Activated CD4-positive, CD25-positive, alpha-beta regulatory T cell treated with anti-CD3 and anti-CD28 coated beads, Interleukin-2, amount 50 U/mL, for 16 hours (primary cell): ENCODE data around the gene CDC6.

Source experiments
- DNase-seq: peaks from one replicate; pipeline ENCODE4 v3.0.0-alpha.2; 2020; ENCODE audit warnings: low read depth, low spot score

Gene CDC6

GRCh38 chr17:40340880-40341807, 53.5 kb downstream of the CDC6 start:
- DNase-seq = peak; percentile 74

- no peak for DNase-seq
Observed at GRCh38 chr17:40341808-40342503, 54.3 kb downstream of the CDC6 start.

DNA sequence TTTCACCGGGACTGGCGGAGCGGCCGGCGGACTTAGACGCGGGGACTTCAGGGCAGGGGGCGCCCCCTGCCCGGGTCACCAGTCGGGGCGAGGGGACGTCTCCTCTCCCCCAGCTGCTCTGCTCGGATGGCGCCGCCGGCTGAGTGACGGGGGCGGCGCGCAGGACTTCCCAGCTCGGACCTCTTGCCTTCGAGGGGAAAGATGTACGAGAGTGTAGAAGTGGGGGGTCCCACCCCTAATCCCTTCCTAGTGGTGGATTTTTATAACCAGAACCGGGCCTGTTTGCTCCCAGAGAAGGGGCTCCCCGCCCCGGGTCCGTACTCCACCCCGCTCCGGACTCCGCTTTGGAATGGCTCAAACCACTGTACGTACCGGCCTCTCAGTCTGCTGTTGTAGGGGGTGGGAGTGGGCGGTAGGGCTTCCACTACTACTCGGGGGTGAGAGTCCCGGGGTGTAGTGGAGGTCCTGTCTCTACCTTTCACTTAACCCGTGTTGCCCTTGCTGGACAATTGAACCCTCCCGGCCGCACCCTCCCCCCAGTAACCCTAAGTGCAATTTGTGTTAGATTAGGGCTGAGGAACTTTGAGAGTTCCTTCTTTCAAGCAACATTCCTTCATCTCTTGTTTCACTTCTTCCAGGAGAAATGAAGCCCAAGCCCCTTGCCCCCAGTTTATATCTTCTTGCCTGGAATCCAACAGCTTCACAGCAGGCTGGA, 55.0 kb downstream of the CDC6 start:
- DNase-seq = no peak

DNA sequence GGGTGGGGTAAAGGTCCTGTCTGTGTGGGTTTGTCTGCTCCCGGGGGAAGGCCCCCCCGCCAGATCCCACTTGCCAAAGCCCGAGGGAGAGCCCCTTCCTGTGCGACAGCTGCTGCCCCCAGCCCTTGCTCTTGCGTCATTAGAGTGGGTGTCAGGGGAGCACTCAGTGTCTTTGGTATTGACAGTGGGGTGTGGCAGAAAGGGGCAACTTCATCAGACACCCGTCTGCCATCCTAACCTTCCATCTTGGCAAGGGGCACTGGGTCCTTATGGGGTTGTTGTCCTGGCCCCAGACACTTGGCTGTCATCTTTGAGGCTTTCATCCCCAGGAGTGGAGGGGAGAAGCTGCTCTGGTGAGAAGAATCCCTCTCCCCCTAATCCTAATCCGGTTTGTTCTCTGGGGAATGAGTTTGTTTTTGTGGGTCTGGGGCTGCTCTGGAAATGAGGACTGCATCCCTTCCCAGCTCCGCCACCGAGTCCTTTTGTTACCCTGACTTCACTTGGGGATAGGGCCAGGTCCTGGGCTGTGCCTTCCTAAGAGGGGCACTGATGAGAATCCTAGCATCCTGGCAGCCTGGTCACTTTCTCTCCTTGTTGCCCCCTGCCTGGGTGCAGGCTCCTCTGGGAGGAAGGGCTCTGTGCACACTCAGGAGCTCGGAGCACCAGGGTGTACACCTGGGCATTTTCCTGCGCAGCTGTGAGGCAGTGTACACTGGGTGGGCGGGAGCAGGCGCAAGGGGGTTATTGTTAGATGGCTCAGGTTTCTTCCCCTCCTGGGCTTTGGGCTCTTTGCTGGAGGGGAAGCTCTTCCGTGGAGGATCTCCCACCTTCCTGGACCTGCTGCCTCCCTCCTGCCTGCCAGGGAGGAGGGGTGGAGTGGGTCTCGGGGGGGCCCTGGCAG, 55.8 kb downstream of the CDC6 start:
- no peak for DNase-seq

DNA sequence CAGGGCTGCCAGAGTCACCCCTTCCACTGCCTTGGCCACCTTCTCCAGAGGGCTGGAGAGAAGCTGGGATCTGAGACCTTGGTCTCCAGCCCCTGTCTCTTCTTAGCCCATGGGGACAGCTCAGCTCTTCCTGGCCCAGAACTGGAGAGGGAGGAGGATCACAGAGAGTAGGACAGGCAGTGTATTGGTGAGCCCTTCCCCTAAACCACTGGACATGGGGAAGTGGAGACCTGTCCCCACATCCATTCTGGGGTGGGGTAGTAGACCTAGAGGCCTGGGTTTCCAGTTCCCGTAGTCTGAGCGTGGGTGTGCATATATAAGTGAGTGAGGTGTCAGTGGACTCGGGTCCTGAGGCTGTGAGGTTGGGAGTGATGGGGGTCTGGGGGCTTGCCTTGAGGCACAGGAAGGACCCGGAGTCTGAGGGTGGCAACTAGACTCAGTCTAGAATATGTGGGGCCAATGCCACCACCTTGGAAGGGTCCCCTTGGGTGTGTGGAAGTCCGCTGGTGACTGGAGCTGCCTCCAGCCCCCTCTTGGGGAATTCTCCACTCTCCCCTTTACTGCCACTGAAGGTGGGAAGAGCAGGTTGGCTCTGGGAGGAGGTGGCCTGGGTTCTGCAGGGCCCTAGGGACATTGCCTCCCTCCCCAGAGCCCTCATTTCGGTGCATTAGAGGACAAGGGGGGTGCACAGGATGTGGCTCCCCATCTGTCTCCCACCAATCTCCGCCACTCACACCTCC, 56.9 kb downstream of the CDC6 start:
- no peak for DNase-seq

DNA sequence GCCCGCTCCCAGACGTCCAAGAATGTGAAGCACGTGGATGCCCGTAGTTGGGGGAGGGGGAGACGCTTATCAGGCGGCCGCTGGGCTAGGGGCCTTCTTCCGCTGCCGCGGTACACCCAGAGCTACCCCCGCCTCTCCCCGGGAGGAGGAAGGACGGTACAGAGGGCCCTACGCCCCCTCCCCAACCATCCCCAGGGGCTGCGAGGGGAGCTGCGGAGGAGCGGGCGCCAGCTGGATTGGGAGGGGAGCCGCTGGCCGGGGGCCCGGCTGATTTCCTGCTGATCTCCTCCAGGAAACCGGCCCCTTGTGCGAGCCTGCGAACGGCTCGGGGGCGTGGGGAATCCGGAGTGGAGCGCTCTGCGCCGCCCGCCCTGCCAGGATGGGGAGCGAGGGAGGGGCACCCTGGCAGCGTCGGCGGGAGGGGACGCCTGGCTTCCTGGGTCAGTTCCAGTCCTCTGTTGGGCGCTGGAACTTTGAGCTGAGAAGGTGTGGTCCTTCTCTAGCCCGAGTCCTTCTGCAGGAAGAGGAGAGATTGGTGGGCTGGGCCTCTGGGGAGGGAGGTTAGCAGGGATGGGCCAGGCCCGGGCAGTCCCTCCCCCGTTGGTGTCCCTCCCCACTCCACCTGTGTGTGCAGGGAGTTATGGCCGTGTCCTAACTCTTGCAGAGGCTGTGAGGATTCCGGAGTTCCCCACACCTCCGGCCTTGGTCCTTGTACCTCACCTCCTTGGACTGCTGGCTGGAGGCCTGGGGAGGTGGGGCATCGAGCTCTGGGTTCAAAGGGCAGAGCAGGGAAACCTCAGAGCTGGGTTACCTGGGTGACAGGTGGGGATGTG, 57.7 kb downstream of the CDC6 start:
- no peak for DNase-seq

DNA sequence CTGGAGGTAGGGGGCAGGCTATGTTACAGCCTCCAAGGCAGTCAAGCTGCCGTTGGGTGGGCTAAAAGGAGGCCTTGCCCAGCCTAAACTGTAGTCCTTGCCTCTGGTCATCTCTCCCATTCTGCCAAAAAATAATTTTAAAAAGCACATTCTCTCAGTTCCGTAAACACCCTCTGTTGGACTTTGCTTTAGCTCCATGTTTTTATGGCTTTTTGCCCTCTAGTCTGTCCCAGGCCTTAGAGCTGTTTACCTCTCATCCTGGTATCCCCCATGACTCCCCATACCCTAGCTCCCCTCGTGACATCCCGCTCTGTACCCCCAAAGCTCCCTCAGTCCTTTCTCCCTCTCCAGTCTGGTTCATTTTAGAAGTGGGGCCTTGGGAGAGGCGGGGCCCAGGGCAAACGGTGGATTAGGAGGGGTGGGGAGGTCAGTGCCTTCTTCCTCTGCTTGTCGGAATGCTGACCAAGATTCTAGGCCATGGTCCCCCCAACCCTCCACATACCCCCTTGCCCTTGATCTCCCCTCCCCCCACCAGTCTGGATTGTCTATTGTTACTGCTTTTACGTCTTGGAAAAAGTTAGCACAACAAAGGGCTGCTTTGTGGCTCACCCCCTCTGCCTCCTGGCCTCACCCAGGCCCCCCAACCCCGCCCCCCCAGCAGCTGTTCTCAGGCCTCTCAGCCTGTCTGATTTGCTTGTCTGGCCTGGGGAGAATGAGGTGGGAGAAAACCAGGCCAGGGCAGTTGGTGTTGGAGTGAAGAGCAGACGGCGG, 58.5 kb downstream of the CDC6 start:
- no peak for DNase-seq

DNA sequence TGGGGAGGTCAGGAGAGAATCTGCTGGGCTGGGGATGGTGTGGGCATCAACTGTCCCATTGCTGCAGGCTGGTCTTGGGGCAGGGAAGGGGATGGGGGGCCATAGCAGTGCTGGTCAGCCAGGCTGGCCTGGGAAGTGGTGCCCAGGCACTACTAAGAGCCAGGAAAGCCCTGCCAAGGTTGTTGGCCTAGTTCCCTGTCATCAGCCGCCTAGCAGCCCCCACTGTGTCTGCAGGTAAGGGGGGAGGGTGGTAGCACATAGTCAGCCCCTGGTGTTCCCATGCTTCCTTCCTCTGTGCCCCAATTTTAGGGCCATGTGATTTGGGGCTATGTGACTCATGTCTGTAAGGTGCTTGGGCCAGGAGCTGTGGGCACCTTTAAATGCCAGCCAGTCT, 59.1 kb downstream of the CDC6 start:
- no peak for DNase-seq

GRCh38 chr17:40347319-40348135, 59.8 kb downstream of the CDC6 start:
- DNase-seq = no peak

DNA sequence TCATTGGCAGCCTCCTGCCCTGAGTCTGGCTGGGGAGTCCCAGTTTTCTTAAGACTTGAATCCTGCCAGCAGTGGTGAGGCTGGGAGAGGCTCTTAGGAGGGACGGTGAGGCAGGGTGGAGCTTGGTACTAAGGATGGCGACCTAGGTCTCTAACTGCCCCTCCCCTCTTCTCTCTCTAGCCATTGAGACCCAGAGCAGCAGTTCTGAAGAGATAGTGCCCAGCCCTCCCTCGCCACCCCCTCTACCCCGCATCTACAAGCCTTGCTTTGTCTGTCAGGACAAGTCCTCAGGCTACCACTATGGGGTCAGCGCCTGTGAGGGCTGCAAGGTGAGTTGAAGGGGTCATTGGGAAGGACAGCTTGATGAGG, 60.4 kb downstream of the CDC6 start:
- no peak for DNase-seq

DNA sequence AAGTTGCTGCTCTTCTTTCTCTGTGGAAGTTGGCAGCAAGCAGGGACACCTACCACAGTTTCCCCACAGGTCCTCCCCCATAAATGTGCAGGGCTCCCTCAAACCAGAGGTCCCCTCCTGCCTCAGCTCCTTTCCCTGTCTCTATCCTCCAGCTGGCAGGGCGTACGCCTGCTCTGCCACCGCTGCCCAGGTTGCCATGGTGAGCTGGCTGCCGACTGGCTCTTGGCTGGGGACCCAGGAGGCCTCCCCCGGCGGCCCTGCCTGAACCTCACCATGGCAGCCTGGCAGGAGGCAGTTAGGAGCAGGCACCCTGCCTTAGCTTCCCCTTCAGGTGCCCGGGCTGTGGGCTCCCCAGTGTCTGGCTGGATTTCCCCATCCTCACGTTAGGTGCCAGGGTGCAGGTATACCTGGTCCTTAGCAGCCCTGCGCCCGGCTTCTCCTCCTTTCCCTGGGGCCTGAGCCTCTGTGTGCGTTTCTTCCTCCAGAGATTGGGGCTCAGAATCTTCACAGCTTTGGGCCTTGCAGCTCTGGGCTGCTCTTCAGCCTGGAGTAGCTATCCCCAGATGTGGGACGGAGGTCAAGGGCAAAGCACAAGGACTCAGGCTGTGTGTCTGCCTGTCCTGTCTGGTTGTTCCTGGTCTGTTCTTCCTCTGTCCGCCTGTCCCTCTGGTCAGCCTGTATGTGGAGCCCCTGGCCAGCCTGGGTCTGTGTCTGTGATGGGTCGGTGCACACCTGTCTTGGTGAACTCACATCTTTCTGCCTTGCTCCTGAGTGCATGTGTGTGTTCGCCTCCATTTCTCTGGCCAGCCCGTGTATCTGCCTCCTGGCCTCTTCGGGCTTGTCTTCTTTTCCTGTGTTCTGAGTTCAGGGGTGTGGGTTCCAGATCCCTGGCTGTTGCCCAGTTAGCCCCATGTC, 61.1 kb downstream of the CDC6 start:
- no peak for DNase-seq

- DNase-seq = no peak
Observed at GRCh38 chr17:40349477-40349894, 61.8 kb downstream of the CDC6 start.

GRCh38 chr17:40349895-40350688, 62.4 kb downstream of the CDC6 start:
- no peak for DNase-seq

DNA sequence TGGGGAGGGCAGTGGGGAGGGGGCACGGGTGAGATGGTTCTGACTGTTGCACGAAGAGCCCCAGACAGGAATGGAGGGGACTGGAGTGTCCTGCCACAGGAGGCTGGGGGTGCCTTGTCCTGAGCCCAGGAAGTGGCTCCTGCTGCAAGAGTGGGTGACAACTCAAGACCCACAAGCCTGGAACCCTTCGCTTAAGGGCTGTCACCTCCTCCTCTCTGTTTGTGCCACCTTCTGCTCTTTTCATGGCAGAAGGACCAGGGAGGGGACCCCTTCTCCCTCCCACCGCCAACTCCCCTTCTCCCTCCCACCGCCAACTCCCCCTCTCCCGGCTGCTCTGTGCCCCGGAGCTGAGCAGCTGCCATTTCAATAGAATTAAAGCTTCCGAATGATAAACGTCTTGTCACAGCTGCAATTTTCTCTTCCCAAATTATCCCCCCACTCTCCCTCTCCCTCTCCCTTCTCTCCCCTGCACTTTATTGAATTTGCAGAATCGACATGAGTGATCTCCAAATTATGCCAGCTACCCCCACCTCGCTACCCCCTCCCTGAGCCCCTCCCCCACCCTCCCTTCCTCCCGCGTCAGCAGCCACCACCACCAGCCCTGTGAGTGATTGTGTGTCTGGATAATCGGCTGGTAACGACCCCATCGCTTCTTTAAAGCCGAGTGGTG, 63.1 kb downstream of the CDC6 start:
- DNase-seq = no peak

DNA sequence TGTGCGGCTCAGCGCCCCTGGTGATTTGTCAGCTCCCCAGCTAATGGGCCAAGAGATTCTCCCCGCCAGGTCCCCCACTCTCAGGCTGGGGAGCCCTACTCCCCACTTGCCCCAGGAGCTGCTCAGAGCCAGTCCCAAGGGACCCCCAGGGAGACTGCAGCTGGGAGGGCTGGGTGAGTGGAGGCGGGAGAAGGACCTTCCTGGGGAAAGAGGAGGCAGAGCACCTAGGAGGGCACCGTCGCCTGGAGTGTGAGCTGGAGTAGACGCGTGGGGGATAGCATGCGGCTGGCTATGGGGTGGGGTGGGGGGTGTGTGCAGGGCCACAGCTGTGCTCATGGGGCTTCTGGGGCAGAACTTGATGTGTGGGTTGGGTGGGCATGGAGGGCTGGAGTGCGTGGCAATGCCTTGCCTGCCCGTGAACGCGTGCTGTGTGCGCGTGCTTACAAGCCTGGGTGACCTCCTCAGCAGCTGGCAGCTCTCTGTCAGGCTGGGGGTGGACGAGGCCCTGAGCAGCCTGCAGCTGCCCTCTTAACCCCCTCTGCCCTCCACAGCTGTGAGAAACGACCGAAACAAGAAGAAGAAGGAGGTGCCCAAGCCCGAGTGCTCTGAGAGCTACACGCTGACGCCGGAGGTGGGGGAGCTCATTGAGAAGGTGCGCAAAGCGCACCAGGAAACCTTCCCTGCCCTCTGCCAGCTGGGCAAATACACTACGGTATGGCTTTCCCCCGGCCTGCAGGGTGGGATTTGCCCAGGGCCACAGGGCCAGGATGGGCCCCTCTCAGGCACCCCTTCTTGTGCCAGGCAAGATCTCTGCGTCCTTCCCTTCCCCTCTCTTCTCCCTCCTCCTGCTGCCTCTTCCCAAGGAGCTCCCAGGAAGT, 63.9 kb downstream of the CDC6 start:
- DNase-seq = no peak
